ENCODE data around the gene PLCB3. TPM values are rescaled to one million over a fixed set of nuclear protein-coding genes. Genes with fewer than 3 reads are reported as not detected.

PLCB3 gene
- total and polyA plus RNA-seq, 2 of the 13 experiments (the other 11 are each of a cell fraction or from before 2014, with no cell fraction given), result 7.5 to 13.8 TPM

GRCh38 chr11:64225608-64226506 lies 25.5 kb upstream of the PLCB3 start, which contains the start of the genes NUDT22 and TRPT1 (continued):
- TF ChIP-seq THAP9 (CRISPR knock-in tag; IDR thresholded peaks at IDR 0.05; ENCODE audit: borderline replicate concordance) (peak; percentile 66; the same call in 1 of the 2 replicates), KAT7 (CRISPR knock-in tag; IDR thresholded peaks at IDR 0.05; ENCODE audit: borderline replicate concordance) (0 out of 2 replicates have a peak, but pooled peaks have one; percentile 52), ATF4 (CRISPR knock-in tag; IDR thresholded peaks at IDR 0.05) (no peak), MIER3 (CRISPR knock-in tag; IDR thresholded peaks at IDR 0.05; ENCODE audit: borderline replicate concordance) (no peak), KMT2B (CRISPR knock-in tag; IDR thresholded peaks at IDR 0.05) (peak; percentile 45), ZNF24 (IDR thresholded peaks at IDR 0.05) (no peak), YEATS2 (CRISPR knock-in tag; IDR thresholded peaks at IDR 0.05; ENCODE audit: borderline replicate concordance) (peak; percentile 62), U2AF2 (IDR thresholded peaks at IDR 0.05; ENCODE audit: low read depth, low read length) (no peak), ZBTB3 (CRISPR knock-in tag; IDR thresholded peaks at IDR 0.05; ENCODE audit: borderline replicate concordance, low read depth) (no peak), TBX3 (IDR thresholded peaks at IDR 0.05; ENCODE audit: borderline replicate concordance) (no peak), ZNF282 (IDR thresholded peaks at IDR 0.05; ENCODE audit: partially characterized antibody) (no peak), RFXAP (CRISPR knock-in tag; IDR thresholded peaks at IDR 0.05; ENCODE audit: borderline replicate concordance) (no peak), ZSCAN12 (CRISPR knock-in tag; IDR thresholded peaks at IDR 0.05) (no peak), ZBTB20 (CRISPR knock-in tag; IDR thresholded peaks at IDR 0.05; ENCODE audit: borderline replicate concordance, low read depth) (no peak; the same call in 1 of the 2 replicates), ZNF562 (CRISPR knock-in tag; IDR thresholded peaks at IDR 0.05; ENCODE audit: borderline replicate concordance) (no peak), KDM4B (CRISPR knock-in tag; IDR thresholded peaks at IDR 0.05) (peak; percentile 49), NCOA5 (CRISPR knock-in tag; IDR thresholded peaks at IDR 0.05) (no peak), FOSL2 (CRISPR knock-in tag; IDR thresholded peaks at IDR 0.05) (0 out of 2 replicates have a peak, but pooled peaks have one; percentile 17), MTF2 (CRISPR knock-in tag; IDR thresholded peaks at IDR 0.05; ENCODE audit: borderline replicate concordance) (no peak), SAP130 (CRISPR knock-in tag; IDR thresholded peaks at IDR 0.05; ENCODE audit: low read depth) (peak; percentile 87), ZBTB44 (CRISPR knock-in tag; IDR thresholded peaks at IDR 0.05) (no peak), CCDC6 (CRISPR knock-in tag; IDR thresholded peaks at IDR 0.05) (no peak; the same call in 1 of the 2 replicates), HDAC6 (IDR thresholded peaks at IDR 0.05; ENCODE audit: low read depth, low read length) (no peak), FOXM1 (CRISPR knock-in tag; IDR thresholded peaks at IDR 0.05) (no peak), GPN1 (CRISPR knock-in tag; IDR thresholded peaks at IDR 0.05; ENCODE audit: borderline replicate concordance) (no peak), RNF2 (conservative IDR thresholded peaks at IDR 0.05; ENCODE audit: low read depth) (no peak)
